Measurements from ENCODE around the gene TXNRD2. TPM values are rescaled to one million over a fixed set of nuclear protein-coding genes. Genes with fewer than 3 reads are reported as not detected.

Gene TXNRD2
- total RNA-seq, 4 donors from 2014 or later, result 16.7 to 33.1 (median 20.3) TPM

- no peak overlapping the region for H3K4me3 ChIP-seq
- H3K27ac ChIP-seq, result no peak overlapping the region
- peaks cover 0 to 14% (median 7%) of the 10 kb centered on the region in 3 donors for H3K4me1 ChIP-seq
- H3K36me3 ChIP-seq, result no peaks in the 10 kb centered on the region
- TF ChIP-seq CTCF (IDR thresholded peaks at IDR 0.05) (no peak), POLR2AphosphoS5 (IDR thresholded peaks at IDR 0.05) (no peak), POLR2A (IDR thresholded peaks at IDR 0.05) (no peak), EP300 (IDR thresholded peaks at IDR 0.05) (no peak)
- H3K27me3 ChIP-seq, result no peaks in the 10 kb centered on the region
- no peaks in the 10 kb centered on the region for H3K9me3 ChIP-seq
- ATAC-seq, result no peak
- 93 to 100% methylated on average over 4 to 8 of the region's 8 CpGs for WGBS, 2 donors (ENCODE audit: low coverage in 1 of 2)
Measured at GRCh38 chr22:19859861-19860510, 81.6 kb downstream of the TXNRD2 start.

- no peaks in the 10 kb centered on the region for H3K9me3 ChIP-seq
- 96 to 100% methylated on average over 2 to 3 of the region's 3 CpGs for WGBS, 2 donors (ENCODE audit: low coverage in 1 of 2)
- H3K4me3 ChIP-seq, result no peak overlapping the region
- no peak overlapping the region for H3K27ac ChIP-seq
- TF ChIP-seq POLR2AphosphoS5 (IDR thresholded peaks at IDR 0.05) (no peak), EP300 (IDR thresholded peaks at IDR 0.05) (no peak), CTCF (IDR thresholded peaks at IDR 0.05) (no peak), POLR2A (IDR thresholded peaks at IDR 0.05) (no peak)
- H3K27me3 ChIP-seq, result no peaks in the 10 kb centered on the region
- peaks cover 0 to 30% (median 20%) of the 10 kb centered on the region in 3 donors for H3K4me1 ChIP-seq
- peaks cover 0 to 2% of the 10 kb centered on the region in 2 donors for H3K36me3 ChIP-seq
- ATAC-seq, result no peak
Measured at GRCh38 chr22:19857382-19857781, 84.2 kb downstream of the TXNRD2 start.

- peak; percentile 47 for TF ChIP-seq POLR2AphosphoS5 (IDR thresholded peaks at IDR 0.05)
- no peak for TF ChIP-seq EP300 (IDR thresholded peaks at IDR 0.05)
- no peaks in the 10 kb centered on the region for H3K27me3 ChIP-seq
- WGBS, 2 donors (ENCODE audit: low coverage in 1 of 2), result 7 to 17% methylated on average over 3 to 10 of the region's 24 CpGs
Measured at GRCh38 chr22:19855504-19856409, 85.9 kb downstream of the TXNRD2 start.

GRCh38 chr22:19854778-19855503 is 86.7 kb downstream of the TXNRD2 start, which contains the start of the genes GNB1L and RTL10:
GNB1L (minus strand) TSS chr22:19854874; CDS start chr22:19821355, 33,519 bp downstream.
RTL10 (minus strand) TSS chr22:19854874; CDS start chr22:19852261, 2,613 bp downstream.
- 0% methylated on average over 3 to 9 of the region's 81 CpGs for WGBS, 2 donors (ENCODE audit: low coverage in 1 of 2)
- peak; percentile 98 for ATAC-seq
- Histone ChIP-seq H3K9me3 (no peaks in the 10 kb centered on the region), H3K36me3 (peaks cover 0 to 26% of the 10 kb centered on the region in 2 donors), H3K27ac (peak within 1 kb of the TSS; percentile 74 to 97 (median 94)), H3K4me3 (peak within 1 kb of the TSS; percentile 73 to 83), H3K27me3 (no peaks in the 10 kb centered on the region), H3K4me1 (peaks cover 0 to 43% (median 20%) of the 10 kb centered on the region in 3 donors)
- TF ChIP-seq CTCF (IDR thresholded peaks at IDR 0.05) (peak in 2 of 4 experiments; percentile 10 to 43), POLR2A (IDR thresholded peaks at IDR 0.05) (peak; percentile 91 to 92), EP300 (IDR thresholded peaks at IDR 0.05) (no peak), POLR2AphosphoS5 (IDR thresholded peaks at IDR 0.05) (peak; percentile 86)

More at GRCh38 chr22:19855504-19856409, 85.9 kb downstream of the TXNRD2 start:
- H3K4me3 ChIP-seq, result peak overlapping the region; percentile 73 to 83
- H3K27ac ChIP-seq, result peak overlapping the region; percentile 72 to 97 (median 94)
- H3K9me3 ChIP-seq, result no peaks in the 10 kb centered on the region
- H3K4me1 ChIP-seq, result peaks cover 0 to 41% (median 20%) of the 10 kb centered on the region in 3 donors
- ATAC-seq, result peak; percentile 10
- peaks cover 0 to 18% of the 10 kb centered on the region in 2 donors for H3K36me3 ChIP-seq
